HTR-8/SVneo (cell line): ENCODE data around the gene CYP1A2.
"Not testable (repeated sequence)": the region's sequence is repeated elsewhere in the genome, so short reads cannot be mapped to it uniquely, and the experiment has no call there.

Experiments used
- DNase-seq: peaks from one replicate; pipeline ENCODE4 v3.0.0; 2011; ENCODE audit warnings: low spot score, mixed read lengths; ENCODE audit not compliant: insufficient read length
- FAIRE-seq: peaks from 2 replicates; lab custom pipeline; 2011; peaks lifted over from hg19 to GRCh38; lab: Jason Lieb, UNC

The CYP1A2 gene

DNA sequence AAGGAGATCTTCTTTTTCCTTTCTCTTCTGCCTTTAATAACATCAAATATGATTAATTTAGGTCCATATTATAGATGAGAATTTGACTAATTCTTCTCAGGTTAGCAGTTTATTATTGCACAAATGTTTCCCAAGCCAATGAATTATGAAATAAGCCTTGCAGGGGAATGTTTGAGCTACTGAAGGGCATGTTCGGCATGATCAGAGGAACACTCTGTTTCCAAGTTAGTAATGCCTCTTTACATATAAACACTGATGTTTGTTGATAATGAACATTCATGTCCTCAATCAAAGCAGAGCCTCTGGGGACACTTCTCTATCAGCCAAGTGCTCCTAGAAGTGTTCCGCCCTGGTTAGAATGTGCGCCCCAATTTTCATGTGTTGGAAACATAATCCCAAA, 13.3 kb upstream of the CYP1A2 start:
- FAIRE-seq (no peak), DNase-seq (no peak)

DNA sequence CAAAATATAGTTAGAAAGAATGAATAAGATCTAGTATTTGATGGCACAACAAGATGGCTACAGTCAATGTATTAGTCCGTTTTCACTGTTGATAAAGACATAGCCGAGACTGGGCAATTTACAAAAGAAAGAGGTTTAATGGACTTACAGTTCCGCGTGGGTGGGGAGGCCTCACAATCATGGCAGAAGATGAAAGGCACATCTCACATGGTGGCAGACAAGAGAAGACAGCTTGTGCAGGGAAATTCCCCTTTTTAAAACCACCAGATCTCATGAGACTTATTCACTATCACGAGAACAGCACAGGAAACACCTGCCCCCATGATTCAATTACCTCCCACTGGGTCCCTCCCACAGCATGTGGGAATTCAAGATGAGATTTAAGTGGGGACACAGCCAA, 10.4 kb upstream of the CYP1A2 start:
- DNase-seq, FAIRE-seq: not testable (repeated sequence)

DNA sequence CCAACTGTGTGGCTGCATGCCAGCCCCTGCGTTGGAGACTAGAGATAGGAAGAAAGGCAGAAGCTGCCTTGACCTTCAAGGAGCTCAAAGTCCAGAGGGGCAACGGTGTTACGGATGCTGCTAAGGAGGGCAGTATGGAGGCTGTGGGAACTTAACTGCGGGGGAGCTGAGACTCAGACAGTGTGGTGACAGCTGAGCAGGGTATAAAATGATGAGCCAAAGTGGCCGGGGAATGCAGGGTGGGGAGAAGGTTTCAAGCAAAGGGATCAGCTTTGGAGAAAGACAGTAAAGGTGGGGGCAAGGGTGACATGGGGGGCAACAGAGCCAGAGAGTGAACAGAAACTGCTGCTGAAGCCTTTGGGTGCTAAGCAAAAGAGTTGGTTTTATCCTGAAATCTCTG, 6.2 kb upstream of the CYP1A2 start:
- FAIRE-seq, result no peak

DNA sequence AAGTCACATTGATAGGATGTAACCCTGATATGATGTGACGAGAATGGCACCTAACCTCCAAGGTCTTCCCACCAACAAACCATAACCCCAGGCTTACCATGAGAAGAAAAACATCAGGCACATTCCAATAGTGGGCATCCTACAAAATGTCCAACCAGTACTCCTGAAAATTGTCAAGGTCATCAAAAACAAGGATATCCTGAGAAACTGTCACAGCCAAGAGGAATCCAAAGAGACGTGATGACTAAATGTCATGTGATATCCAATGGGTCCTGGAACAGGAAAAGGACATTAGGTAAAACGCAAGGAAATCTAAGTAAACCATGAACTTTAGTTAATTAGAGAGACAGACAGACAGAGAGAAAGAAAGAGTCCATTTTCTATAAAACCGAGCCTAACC, 2.3 kb upstream of the CYP1A2 start:
- no peak for DNase-seq
- FAIRE-seq, result peak; percentile 28

More for the DNA sequence above, 6.2 kb upstream of the CYP1A2 start:
- no peak for DNase-seq

DNA sequence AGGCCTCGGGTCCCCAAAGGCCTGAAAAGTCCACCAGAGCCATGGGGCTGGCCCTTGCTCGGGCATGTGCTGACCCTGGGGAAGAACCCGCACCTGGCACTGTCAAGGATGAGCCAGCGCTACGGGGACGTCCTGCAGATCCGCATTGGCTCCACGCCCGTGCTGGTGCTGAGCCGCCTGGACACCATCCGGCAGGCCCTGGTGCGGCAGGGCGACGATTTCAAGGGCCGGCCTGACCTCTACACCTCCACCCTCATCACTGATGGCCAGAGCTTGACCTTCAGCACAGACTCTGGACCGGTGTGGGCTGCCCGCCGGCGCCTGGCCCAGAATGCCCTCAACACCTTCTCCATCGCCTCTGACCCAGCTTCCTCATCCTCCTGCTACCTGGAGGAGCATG, 1.2 kb downstream of the CYP1A2 start:
- no peak for DNase-seq
- no peak for FAIRE-seq

DNA sequence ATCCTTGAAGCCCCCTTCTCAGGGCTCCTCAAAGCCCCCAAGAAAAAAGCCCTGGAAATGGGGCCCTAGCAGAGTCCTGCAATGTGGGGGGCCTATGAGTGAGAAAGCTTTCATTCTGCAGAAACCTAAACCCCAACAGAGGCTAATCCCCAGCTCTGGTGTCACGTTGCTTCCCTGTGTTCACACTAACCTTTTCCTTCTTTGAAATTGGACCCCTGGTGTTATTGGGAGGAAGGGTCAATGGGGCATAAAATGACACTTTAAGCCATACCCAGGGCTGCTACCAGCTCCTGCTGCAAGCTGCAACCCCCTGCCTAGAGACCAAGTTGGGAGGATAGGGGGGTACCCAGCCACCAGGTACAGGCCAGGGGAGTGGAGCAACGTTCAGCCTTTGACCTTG, 2.1 kb downstream of the CYP1A2 start:
- FAIRE-seq (no peak), DNase-seq (no peak)

DNA sequence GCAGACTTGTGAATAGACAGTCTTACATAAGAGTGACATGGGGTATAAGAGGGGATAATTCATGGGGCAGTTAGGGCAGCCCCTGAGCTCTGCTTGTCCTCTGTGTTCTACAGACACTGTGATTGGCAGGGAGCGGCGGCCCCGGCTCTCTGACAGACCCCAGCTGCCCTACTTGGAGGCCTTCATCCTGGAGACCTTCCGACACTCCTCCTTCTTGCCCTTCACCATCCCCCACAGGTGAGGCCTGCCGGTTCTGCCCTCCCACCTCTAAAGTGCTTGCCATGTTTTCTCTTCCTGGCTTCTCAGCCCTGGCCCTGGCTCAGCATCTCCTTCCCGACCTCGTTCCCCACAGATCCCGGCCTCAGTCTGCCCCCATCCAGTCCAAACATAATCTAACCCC, 3.4 kb downstream of the CYP1A2 start:
- FAIRE-seq, result no peak

DNA sequence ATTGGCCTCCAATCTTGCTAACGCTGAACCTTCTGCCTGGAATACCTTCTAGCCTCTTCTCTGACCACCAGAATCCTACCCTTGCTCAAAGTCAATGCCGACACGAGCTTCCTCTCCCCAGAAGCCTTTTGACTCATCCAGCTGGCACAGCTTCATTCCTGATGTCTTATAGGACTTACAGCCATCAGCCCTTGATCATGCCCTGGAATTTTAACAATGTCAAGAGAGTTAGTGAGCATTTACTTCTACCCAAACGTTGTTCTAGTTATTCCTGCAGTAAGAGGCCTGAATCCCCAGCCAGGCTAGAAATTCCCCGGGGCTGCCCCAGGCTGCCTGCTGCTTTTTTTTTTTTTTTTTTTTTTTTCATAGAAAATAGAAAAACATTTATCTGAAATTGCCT, 3.9 kb downstream of the CYP1A2 start:
- peak; percentile 70 for DNase-seq
- FAIRE-seq, result no peak

More for the DNA sequence above, 3.4 kb downstream of the CYP1A2 start:
- DNase-seq, result no peak

DNA sequence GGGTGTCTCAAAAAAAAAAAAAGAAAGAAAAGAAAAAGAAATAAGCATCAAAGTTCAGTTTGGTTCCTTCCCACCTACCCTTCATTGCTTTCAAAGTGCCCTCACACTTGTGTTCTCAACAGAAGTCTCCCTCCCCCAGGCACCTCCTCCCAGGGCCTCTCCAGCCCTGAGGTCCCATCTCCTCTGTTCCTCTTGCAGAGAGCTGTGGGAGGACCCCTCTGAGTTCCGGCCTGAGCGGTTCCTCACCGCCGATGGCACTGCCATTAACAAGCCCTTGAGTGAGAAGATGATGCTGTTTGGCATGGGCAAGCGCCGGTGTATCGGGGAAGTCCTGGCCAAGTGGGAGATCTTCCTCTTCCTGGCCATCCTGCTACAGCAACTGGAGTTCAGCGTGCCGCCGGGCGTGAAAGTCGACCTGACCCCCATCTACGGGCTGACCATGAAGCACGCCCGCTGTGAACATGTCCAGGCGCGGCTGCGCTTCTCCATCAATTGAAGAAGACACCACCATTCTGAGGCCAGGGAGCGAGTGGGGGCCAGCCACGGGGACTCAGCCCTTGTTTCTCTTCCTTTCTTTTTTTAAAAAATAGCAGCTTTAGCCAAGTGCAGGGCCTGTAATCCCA, 6.1 kb downstream of the CYP1A2 start:
- DNase-seq (no peak), FAIRE-seq (no peak)

DNA sequence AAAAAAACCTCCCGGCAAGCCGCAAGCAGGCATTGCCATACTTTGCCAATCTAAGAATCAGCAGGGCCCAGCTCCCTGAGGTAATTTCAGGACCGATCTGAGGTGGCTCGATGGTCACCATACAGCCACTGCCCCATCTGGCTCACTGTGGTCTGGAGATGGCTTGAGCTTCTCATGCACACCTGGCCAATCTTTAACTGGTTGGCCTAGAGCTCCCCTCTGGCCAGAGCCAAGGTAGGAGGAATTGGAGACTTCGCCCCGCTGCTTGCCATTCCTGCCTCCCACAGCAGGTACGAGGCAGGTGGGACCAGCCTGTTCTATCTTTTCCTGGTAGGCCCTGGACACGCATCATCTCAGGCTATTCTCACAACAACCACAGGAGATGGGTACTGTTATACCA, 10.1 kb downstream of the CYP1A2 start:
- DNase-seq (no peak), FAIRE-seq (no peak)

DNA sequence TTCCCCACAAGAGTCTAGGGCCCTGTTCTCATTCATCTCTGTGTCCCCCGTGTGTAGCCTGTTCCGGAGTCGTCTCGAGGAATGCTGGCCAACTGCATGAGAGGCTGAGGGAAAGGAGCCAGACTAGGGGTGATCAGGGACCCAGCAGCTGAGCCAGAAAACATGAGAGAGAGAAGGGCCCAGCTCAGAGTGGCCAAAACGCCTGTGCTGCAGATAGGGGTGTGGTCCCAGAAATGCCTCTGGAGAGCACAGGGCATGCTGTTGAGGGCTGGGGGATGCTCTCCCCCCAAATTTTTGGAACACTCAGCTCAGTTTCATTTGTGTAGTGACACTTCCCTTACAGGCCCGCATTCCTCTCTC, 14.1 kb downstream of the CYP1A2 start:
- DNase-seq (no peak), FAIRE-seq (no peak)

DNA sequence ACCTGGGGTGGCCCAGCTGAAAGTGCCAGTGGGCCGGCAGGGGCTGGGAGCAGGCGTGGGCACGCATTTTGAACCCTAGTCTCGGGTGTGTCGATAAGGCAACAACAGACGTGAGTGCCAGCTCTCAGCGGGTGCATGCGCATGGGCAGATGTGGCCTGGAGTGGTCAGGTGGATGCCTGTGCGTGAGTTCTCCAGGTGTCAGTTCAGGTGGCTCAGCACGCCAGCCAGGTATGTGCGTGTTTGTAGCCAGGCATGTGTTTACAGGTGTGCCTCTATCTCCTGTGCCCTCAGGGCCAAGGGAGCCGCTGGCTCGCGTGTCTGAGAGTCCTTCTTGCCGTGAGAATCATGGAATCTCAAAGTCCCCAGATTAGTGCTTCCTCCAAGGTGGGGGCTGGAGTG, 14.8 kb downstream of the CYP1A2 start:
- FAIRE-seq, result no peak

DNA sequence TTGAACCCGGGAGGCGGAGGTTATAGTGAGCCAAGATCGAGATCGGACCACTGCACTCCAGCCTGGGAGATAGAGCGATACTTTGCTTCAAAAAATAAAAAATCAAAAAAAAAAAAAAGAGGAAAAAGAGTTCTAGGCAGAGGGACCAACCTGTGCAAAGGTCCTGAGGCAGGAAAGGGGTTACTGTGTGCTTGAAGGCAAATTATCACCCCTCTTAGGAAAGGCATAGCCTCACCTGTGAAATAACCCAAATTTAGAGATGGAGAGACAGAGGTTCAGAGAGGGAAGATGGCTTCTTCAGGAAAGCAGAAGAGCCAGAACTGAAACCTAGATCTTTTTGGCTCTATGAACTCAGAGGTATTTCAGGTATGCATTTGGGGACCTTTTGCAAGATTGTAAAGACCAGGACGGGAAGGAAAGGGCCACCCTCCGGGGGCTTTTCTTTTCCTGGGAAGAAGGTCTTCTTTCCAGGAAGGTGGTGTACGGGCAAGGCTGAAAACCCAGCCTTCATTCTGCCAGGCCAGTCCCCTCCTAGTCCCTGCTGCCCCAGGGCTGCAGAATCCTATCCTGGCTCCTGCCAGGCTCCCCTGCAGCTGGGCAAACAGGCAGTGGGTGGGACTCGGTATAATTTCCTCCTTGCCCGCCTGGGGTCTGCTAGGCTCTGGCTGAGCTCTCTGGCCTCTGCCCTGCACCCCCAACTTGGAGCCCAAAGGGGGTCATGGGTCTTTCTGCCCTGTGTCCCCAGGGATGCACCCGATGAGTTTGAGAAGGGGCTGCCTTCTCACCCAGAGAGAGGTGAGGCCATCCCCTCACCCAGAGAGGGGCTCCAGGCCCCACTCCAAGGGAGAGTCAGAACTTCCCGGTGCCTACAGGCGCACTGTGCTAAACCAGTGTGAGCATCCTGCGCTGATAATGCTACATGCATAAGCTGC, 18.8 kb downstream of the CYP1A2 start:
- DNase-seq, result no peak
- FAIRE-seq, result no peak

More for the DNA sequence above, 14.8 kb downstream of the CYP1A2 start:
- DNase-seq, result no peak

DNA sequence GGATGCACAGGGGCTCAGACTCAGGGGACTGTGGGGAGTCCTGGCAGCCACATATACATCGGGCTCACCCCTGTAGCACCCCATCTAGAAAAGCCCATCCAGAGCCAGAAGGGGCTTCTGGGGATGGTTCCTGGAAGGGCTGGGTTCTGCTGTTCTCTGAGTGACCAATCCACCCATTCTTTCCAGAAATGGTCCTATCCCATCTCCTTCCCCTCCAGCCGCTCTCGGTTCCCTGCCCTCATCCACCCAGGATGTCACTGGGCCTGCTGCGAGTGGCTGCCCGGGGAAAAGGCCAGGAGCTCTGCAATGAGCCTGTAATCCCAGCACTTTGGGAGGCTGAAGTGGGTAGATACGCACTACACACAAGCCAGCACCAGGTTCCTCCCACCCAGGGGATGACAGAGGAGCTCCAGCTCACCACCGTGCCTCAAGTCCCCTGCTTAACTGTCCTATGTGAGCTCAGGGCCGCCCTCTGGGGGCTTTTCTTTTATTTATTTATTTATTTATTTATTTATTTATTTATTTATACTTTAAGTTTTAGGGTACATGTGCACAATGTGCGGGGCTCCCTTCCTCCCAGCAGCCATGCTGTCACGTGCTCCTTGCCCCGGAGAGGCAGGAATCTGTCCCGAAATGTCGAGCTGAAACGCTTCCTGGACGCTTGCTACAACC, 19.6 kb downstream of the CYP1A2 start:
- DNase-seq (no peak), FAIRE-seq (no peak)

DNA sequence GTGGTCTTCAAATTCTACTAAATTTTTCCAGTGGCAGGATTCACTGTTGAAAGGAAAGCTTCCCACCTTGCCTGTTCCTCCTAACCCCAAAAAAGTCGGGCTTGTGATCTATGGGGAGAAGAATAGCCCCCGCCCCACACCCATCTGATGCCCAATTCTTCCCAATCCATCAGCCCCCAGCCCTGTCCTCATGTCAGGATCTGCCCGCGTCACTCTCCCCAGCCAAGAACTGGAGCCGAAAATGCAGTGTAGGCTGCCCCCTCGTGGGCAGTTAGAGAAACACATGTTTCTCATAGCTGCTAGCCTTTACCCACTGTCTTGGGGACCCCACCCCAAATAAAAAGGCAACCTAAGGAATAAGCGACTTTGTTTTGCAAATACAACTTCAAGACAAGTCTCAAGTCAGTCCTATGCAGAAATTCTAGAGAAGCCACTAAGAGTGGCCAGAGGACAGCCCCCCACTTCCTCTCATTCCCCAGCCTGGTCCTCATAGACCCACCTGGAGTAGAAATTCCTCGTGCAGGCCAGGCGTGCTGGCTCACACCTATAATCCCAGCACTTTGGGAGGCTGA, 20.2 kb downstream of the CYP1A2 start:
- DNase-seq, result peak; percentile 77

DNA sequence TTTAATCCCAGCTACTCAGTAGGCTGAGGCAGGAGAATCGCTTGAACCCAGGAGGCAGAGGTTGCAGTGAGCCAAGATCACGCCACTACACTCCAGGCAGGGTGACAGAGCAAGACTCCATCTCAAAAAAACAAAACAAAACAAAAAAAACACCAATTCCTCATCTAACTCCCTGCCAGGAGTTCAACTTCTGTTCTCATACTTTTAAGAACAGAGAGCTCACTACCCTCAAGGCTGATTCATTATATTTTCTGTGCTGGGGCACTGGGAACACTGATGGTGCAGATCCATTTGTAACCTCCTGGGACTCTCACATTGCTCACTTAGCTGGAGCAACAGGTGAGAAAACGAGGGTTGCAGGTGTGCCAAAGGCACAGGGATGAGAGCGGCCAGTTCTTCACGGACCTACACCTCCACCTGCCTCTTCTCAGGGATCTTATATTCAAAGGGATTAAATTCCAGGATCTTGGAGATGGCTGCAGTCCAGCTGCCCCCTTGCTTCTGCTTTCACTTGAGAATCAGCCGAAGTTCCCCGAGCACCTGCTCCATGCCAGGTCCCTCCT, 20.9 kb downstream of the CYP1A2 start:
- DNase-seq, result no peak
- no peak for FAIRE-seq

More for the DNA sequence above, 20.2 kb downstream of the CYP1A2 start:
- FAIRE-seq, result peak; percentile 74

DNA sequence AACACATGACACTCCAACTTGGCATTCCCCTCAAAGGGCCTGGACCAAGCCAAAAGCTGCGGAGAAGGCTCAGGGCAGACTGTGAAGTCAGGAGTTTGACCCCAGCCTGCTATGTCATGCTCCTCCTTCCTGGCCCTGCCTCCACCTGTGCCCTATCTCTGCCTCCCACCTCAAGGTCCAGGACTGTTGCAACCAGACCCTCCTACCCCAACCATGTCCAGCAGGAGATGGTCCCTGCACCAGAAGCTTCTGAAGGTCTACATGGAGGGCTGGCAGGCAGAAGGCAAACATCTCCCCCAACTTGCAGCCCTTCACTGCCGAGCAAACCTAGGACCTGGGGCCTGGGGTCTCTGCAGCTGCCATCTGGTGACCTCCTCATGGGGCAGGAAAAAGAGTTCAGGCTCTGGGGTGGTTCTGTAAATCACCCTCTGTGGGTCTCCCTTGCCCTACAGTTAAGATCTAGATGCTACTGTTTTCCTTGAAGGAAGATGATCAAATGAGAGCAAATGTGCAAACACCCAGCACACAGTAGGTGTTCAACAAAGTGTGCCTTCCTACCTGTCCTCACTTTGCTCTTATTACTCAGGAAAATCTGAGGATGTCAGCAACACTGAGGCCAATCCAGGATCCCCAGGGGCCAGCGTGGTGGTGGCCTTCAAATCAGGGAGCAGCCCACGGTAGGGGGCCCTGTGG, 21.7 kb downstream of the CYP1A2 start:
- DNase-seq (no peak), FAIRE-seq (no peak)

DNA sequence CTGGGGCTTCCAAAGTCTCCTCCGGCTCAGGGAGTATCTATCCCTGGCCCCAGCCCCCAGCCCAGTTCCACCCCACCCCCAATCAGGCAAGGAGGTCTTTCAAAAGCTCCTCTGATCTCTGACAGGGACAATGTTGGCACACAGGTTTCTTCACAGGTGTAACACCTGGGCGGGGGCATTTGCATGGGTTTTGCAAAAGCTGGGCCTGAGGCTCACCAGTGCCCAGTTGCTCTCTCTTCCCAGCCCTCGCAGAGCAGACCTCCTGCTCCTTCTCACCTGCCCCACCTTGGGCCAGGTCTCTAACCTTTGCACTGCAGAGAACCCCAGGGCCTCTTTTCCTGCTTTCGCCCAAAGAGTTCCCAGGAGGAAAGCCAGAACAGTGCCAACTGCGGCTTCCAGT, 24.7 kb downstream of the CYP1A2 start:
- DNase-seq, result no peak
- FAIRE-seq, result no peak

DNA sequence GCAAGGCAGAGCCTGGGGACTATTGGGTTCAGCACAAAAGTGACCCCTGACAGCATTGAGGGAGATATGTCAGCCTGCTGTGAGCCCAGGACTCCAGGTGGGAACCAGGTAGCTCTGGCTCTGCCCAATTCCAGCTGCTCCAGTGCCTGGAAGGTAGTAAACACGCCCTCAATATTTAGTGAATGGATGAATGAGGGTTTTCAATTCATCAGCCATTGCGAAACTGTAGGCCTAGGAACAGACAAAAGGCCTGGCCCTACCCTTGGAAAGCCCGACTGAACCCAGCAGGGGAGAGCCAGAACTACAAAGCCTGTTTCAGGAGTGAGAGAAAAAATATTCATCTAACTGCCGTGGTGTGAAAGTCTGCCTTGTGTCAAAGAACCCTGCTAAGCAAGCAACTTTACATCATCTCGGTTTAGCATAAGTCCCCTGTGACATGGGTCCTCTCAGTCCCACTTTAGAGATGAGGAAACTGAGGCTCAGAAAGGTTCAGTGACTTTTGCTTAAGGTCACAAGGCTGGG, 25.1 kb downstream of the CYP1A2 start:
- FAIRE-seq, result no peak
- no peak for DNase-seq

DNA sequence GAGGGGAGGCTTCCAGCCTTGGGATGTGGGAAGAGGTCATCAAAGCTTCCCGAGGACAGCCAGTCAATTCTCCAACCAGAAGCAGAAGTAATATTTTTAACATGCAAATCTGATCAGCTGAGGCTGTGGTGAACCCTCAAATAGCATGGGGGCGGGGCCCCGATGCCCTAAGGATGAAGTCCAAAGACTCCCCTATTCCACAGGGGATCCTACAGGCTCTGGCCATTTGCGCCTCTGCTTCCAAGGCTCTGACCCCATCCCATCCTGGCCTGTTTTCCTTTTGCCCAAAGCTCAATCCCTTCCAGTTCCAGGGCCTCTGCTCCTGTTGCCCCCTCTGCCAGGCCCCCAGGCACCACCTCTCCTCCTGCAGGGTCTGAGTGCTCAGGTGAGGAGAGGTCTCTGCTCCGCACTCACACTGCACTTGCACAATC, 26.5 kb downstream of the CYP1A2 start:
- DNase-seq (no peak), FAIRE-seq (no peak)
